Activated CD4-positive, alpha-beta T cell treated with anti-CD3 and anti-CD28 coated beads, Interleukin-2, amount 10 ng/mL, durations not matched to agents 24 days and 14 days (primary cell): Measurements from ENCODE around the gene LSM4. TPM values are rescaled to one million over a fixed set of nuclear protein-coding genes. Genes with fewer than 3 reads are reported as not detected.

ENCODE experiments used
- DNase-seq: peaks from one replicate; pipeline ENCODE4 v3.0.0; 2022
- H3K27ac Mint-ChIP-seq: one replicate; pipeline ENCODE4 v1.8.0; 2022; ENCODE audit warnings: mild to moderate bottlenecking, mixed read lengths
- H3K27me3 Mint-ChIP-seq: one replicate; pipeline ENCODE4 v1.8.0; 2022; ENCODE audit warnings: mixed read lengths
- H3K36me3 Mint-ChIP-seq: one replicate; pipeline ENCODE4 v1.8.0; 2022; ENCODE audit warnings: low read depth, mild to moderate bottlenecking, mixed read lengths
- H3K4me1 Mint-ChIP-seq: one replicate; pipeline ENCODE4 v1.8.0; 2021; ENCODE audit warnings: mixed read lengths
- H3K4me3 Mint-ChIP-seq: one replicate; pipeline ENCODE4 v1.8.0; 2022; ENCODE audit warnings: mild to moderate bottlenecking, moderate library complexity, mixed read lengths
- H3K9me3 Mint-ChIP-seq: one replicate; pipeline ENCODE4 v1.8.0; 2021; ENCODE audit warnings: mixed read lengths
- intact Hi-C: fragments of 100-400 bp; cut with micrococcal nuclease; formaldehyde crosslinking; loops from one replicate; pipeline ENCODE4 v1.15.1; 2023
- total RNA-seq: library from RNA; stranded (reverse); gene quantifications from 2 replicates; pipeline ENCODE4 v1.2.3, GENCODE V29; 2022

LSM4 gene
- total RNA-seq, 1 donor from 2014 or later = 225 TPM

- H3K27me3 Mint-ChIP-seq = no peaks in the 10 kb centered on the region
- H3K4me1 Mint-ChIP-seq = peaks cover 26% of the 10 kb centered on the region
- DNase-seq = no peak
- intact Hi-C loops = no loop called here
- H3K36me3 Mint-ChIP-seq = peaks cover 37% of the 10 kb centered on the region
- no peaks in the 10 kb centered on the region for H3K9me3 Mint-ChIP-seq
- H3K4me3 Mint-ChIP-seq = no peak overlapping the region
- no peak overlapping the region for H3K27ac Mint-ChIP-seq
Observed at GRCh38 chr19:18311502-18312091, 11.3 kb downstream of the LSM4 start.

- peaks cover 40% of the 10 kb centered on the region for H3K36me3 Mint-ChIP-seq
- no peak overlapping the region for H3K4me3 Mint-ChIP-seq
- intact Hi-C loops = no loop called here
- H3K9me3 Mint-ChIP-seq = no peaks in the 10 kb centered on the region
- H3K4me1 Mint-ChIP-seq = peaks cover 26% of the 10 kb centered on the region
- H3K27me3 Mint-ChIP-seq = no peaks in the 10 kb centered on the region
- peak overlapping the region; percentile 41 for H3K27ac Mint-ChIP-seq
- DNase-seq = no peak
Observed at GRCh38 chr19:18310966-18311365, 11.9 kb downstream of the LSM4 start.

- H3K4me1 Mint-ChIP-seq = peaks cover 28% of the 10 kb centered on the region
- peaks cover 38% of the 10 kb centered on the region for H3K36me3 Mint-ChIP-seq
- no peak overlapping the region for H3K4me3 Mint-ChIP-seq
- intact Hi-C loops = no loop called here
- H3K27ac Mint-ChIP-seq = no peak overlapping the region
- H3K27me3 Mint-ChIP-seq = no peaks in the 10 kb centered on the region
- no peaks in the 10 kb centered on the region for H3K9me3 Mint-ChIP-seq
- DNase-seq = no peak
Observed at GRCh38 chr19:18310118-18310909, 12.6 kb downstream of the LSM4 start.

GRCh38 chr19:18309525-18310064 lies 13.3 kb downstream of the LSM4 start:
- intact Hi-C loops = no loop called here
- DNase-seq = no peak
- H3K36me3 Mint-ChIP-seq = peaks cover 41% of the 10 kb centered on the region
- no peaks in the 10 kb centered on the region for H3K9me3 Mint-ChIP-seq
- no peak overlapping the region for H3K4me3 Mint-ChIP-seq
- H3K27ac Mint-ChIP-seq = no peak overlapping the region
- peaks cover 33% of the 10 kb centered on the region for H3K4me1 Mint-ChIP-seq
- H3K27me3 Mint-ChIP-seq = no peaks in the 10 kb centered on the region

- DNase-seq = no peak
- no peak overlapping the region for H3K4me3 Mint-ChIP-seq
- peaks cover 40% of the 10 kb centered on the region for H3K4me1 Mint-ChIP-seq
- peaks cover 44% of the 10 kb centered on the region for H3K36me3 Mint-ChIP-seq
- intact Hi-C loops = no loop called here
- no peak overlapping the region for H3K27ac Mint-ChIP-seq
- no peaks in the 10 kb centered on the region for H3K9me3 Mint-ChIP-seq
- H3K27me3 Mint-ChIP-seq = no peaks in the 10 kb centered on the region
Observed at GRCh38 chr19:18308948-18309325, 13.9 kb downstream of the LSM4 start.

GRCh38 chr19:18308051-18308947 lies 14.6 kb downstream of the LSM4 start:
- H3K27ac Mint-ChIP-seq = no peak overlapping the region

GRCh38 chr19:18307271-18307681 lies 15.6 kb downstream of the LSM4 start:
- Mint-ChIP-seq H3K4me1 (peaks cover 42% of the 10 kb centered on the region), H3K9me3 (no peaks in the 10 kb centered on the region), H3K27me3 (no peaks in the 10 kb centered on the region), H3K36me3 (peaks cover 37% of the 10 kb centered on the region), H3K4me3 (peak overlapping the region; percentile 94), H3K27ac (peak overlapping the region; percentile 98)
- no peak for DNase-seq
- intact Hi-C loops = no loop called here

More at GRCh38 chr19:18308051-18308947, 14.6 kb downstream of the LSM4 start:
- no peak for DNase-seq
- Mint-ChIP-seq H3K4me1 (peaks cover 46% of the 10 kb centered on the region), H3K4me3 (no peak overlapping the region), H3K27me3 (no peaks in the 10 kb centered on the region), H3K9me3 (no peaks in the 10 kb centered on the region), H3K36me3 (peaks cover 43% of the 10 kb centered on the region)
- intact Hi-C loops = no loop called here

GRCh38 chr19:18306888-18307260 lies 16.0 kb downstream of the LSM4 start:
- intact Hi-C loops = no loop called here
- DNase-seq = peak; percentile 75
- Mint-ChIP-seq H3K9me3 (no peaks in the 10 kb centered on the region), H3K36me3 (peaks cover 37% of the 10 kb centered on the region), H3K4me3 (peak overlapping the region; percentile 94), H3K27ac (peak overlapping the region; percentile 98), H3K4me1 (peaks cover 42% of the 10 kb centered on the region), H3K27me3 (no peaks in the 10 kb centered on the region)

- no peaks in the 10 kb centered on the region for H3K9me3 Mint-ChIP-seq
- H3K27me3 Mint-ChIP-seq = no peaks in the 10 kb centered on the region
- intact Hi-C loops = no loop called here
- no peak for DNase-seq
- peak overlapping the region; percentile 94 for H3K4me3 Mint-ChIP-seq
- H3K36me3 Mint-ChIP-seq = peaks cover 37% of the 10 kb centered on the region
- peaks cover 45% of the 10 kb centered on the region for H3K4me1 Mint-ChIP-seq
- peak overlapping the region; percentile 98 for H3K27ac Mint-ChIP-seq
Observed at GRCh38 chr19:18306209-18306887, 16.5 kb downstream of the LSM4 start.

- H3K36me3 Mint-ChIP-seq = peaks cover 37% of the 10 kb centered on the region
Observed at GRCh38 chr19:18304458-18305310, 18.2 kb downstream of the LSM4 start.

GRCh38 chr19:18304208-18304457 lies 18.7 kb downstream of the LSM4 start:
- peaks cover 45% of the 10 kb centered on the region for H3K4me1 Mint-ChIP-seq
- peaks cover 37% of the 10 kb centered on the region for H3K36me3 Mint-ChIP-seq
- H3K4me3 Mint-ChIP-seq = peak overlapping the region; percentile 94
- peak; percentile 80 for DNase-seq
- H3K27me3 Mint-ChIP-seq = no peaks in the 10 kb centered on the region
- H3K27ac Mint-ChIP-seq = peak overlapping the region; percentile 98
- intact Hi-C loops = loop anchor here (1.0 kb wide), 3 partner anchors 14 to 25 kb away; partner anchors contain the start of gene LSM4
- no peaks in the 10 kb centered on the region for H3K9me3 Mint-ChIP-seq

More at GRCh38 chr19:18304458-18305310, 18.2 kb downstream of the LSM4 start:
- Mint-ChIP-seq H3K27me3 (no peaks in the 10 kb centered on the region), H3K9me3 (no peaks in the 10 kb centered on the region), H3K4me3 (peak overlapping the region; percentile 94), H3K4me1 (peaks cover 43% of the 10 kb centered on the region), H3K27ac (peak overlapping the region; percentile 98)
- intact Hi-C loops = loop anchor here (1.0 kb wide), 3 partner anchors 14 to 25 kb away; partner anchors contain the start of gene LSM4
- DNase-seq = peak; percentile 94

- Mint-ChIP-seq H3K9me3 (no peaks in the 10 kb centered on the region), H3K4me3 (peak overlapping the region; percentile 30), H3K27ac (peak overlapping the region; percentile 76), H3K27me3 (no peaks in the 10 kb centered on the region), H3K4me1 (peaks cover 49% of the 10 kb centered on the region), H3K36me3 (peaks cover 35% of the 10 kb centered on the region)
- intact Hi-C loops = no loop called here
- no peak for DNase-seq
Observed at GRCh38 chr19:18301718-18302111, 21.2 kb downstream of the LSM4 start.
